GM13977 (cell line): ENCODE data around the gene MRPS12.
"Not testable (repeated sequence)": the region's sequence is repeated elsewhere in the genome, so short reads cannot be mapped to it uniquely, and the experiment has no call there.

ENCODE experiments used
- DNase-seq: peaks from one replicate; pipeline ENCODE4 v3.0.0; 2012; ENCODE audit warnings: low spot score
- in situ Hi-C: fragments of 300-500 bp; cut with MboI; formaldehyde crosslinking; loops from one replicate; pipeline ENCODE4 v1.12.0; 2022; ENCODE audit warnings: low sequenced_read_pairs, low pct_unique_long_range_greater_than_20kb, mixed read lengths, inconsistent platforms; ENCODE audit not compliant: unreplicated experiment
- TF ChIP-seq, protein P1 (sequence below): IDR thresholded peaks from 2 replicates; pipeline ENCODE4 v1.5.1; 2012; ENCODE audit warnings: mild to moderate bottlenecking, control low read depth; ENCODE audit not compliant: insufficient read depth; ENCODE audit errors: extremely low read depth, missing control alignments

MRPS12 gene

DNA sequence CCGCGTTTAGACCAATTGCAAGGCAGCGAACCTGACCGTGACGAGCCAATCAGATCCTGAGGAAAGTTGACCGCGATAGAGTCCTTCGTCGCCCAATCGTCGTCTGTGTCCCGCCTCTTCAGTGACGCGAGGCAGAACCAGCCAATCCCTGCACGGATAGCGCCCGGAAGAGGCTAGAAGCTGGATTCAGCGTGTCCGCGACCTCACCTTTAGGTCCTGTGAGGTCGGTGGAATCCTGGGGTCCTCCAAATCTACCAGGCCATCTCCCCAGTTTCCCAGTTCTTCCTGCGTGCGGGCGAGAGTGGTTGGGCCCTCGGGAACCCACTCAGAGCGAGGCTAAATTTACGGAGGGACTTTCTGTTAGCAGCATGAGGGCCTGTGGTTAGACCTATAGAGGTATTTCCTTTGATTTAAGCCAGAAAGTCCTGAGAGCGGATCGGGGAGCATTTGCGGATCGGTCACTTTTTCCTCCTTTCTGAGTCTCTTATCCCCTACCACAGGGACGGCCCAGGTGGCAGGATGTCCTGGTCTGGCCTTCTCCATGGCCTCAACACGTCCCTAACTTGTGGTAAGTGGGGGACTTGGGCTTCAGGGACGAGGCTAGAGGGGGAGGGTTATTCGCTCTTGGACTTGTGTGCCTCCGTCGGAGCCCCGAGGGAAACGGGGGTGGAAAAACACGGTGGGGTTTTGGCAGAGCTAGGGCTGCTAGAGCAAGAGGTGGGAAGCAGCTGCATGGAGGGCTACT, at the start of gene MRPS12:
Gene MRPS12, plus strand, starts transcription at position 169 of the 745 bp plus-strand sequence. Its CDS starts 351 bp downstream, at position 520.
- in situ Hi-C loops = loop anchor here (25.0 kb wide), 1 partner anchor 519 kb away; the partner anchor contains the start of gene FAM98C
- DNase-seq = peak; percentile 99
- TF ChIP-seq, protein P1, sequence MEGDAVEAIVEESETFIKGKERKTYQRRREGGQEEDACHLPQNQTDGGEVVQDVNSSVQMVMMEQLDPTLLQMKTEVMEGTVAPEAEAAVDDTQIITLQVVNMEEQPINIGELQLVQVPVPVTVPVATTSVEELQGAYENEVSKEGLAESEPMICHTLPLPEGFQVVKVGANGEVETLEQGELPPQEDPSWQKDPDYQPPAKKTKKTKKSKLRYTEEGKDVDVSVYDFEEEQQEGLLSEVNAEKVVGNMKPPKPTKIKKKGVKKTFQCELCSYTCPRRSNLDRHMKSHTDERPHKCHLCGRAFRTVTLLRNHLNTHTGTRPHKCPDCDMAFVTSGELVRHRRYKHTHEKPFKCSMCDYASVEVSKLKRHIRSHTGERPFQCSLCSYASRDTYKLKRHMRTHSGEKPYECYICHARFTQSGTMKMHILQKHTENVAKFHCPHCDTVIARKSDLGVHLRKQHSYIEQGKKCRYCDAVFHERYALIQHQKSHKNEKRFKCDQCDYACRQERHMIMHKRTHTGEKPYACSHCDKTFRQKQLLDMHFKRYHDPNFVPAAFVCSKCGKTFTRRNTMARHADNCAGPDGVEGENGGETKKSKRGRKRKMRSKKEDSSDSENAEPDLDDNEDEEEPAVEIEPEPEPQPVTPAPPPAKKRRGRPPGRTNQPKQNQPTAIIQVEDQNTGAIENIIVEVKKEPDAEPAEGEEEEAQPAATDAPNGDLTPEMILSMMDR = no peak

DNA sequence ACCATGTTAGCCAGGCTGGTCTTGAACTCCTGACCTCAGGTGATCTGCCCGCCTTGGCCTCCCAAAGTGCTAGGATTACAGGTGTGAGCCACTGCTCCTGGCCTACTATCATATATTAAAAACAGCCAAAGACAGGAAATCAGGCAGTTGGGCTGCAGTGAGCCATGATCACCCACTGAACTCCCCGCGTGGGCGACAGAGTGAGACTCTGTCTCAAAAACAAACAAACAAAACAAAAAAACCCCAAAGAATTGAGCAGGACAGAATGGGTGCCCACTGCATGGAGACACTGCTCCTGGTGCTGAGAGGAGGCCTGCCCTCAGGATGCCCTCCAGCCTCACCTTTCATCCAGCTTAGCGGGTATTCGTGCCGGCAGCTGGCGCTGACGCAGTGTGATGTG, 47.5 kb upstream of the MRPS12 start:
- no peak for DNase-seq
- in situ Hi-C loops = no loop called here
- TF ChIP-seq, protein P1 = no peak

DNA sequence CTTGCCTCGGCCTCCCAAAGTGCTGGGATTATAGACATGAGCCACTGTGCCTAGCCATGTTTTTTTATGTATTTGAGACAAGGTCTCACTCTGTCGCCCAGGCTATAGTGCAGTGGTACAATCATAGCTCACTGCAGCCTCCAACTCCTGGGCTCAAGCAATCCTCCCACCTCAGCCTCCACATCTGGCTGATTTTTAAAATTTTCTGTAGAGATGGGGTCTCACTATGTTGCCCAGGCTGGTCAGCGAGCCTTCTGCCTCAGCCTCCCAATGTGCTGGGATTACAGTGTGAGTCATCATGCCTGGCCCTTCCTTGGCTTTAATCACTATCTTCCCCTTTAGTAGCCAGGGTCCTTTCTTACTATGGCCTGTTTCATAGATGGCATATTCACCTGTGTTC, 46.1 kb upstream of the MRPS12 start:
- in situ Hi-C loops, DNase-seq: not testable (repeated sequence)

DNA sequence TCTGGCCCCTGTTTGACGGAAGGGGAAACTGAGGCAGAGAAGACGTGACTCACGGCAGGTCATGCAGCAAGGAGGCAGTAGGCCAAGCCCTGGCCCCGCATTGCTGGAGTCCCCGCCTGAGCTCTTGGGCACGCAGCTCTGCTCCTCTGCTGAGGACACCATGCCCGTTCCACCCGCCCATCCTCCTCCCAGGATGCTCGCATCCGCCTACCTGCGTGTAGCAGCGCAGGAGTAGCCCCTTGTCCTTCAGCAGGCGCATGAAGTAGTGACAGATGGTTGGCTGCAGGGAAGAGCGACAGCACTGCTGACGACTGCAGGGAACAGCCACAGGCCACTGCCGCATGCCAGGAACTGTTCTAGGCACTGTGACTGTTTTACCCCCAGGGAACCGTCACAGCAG, 41.9 kb upstream of the MRPS12 start:
- DNase-seq = no peak
- TF ChIP-seq, protein P1 = no peak

DNA sequence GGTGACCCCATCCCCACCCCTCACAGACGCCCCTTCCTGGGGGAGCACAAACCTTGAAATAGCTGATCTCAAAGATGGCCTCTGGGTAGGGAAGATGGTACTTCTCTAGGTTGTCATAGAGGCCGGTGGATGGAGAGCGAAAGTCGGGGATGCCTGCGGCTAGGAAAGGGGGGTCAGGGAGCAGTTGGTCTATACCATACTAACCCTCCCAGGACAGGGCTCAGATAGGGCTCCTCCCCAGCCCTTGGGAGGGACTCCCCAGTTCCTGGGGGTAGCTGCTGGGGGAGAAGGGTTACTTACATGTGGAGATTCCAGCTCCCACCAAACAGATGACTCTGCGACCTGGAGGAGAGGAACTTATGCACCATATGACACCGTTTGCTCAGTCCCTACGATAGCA, 40.9 kb upstream of the MRPS12 start:
- in situ Hi-C loops = no loop called here

More for the DNA sequence above, 41.9 kb upstream of the MRPS12 start:
- in situ Hi-C loops = no loop called here

DNA sequence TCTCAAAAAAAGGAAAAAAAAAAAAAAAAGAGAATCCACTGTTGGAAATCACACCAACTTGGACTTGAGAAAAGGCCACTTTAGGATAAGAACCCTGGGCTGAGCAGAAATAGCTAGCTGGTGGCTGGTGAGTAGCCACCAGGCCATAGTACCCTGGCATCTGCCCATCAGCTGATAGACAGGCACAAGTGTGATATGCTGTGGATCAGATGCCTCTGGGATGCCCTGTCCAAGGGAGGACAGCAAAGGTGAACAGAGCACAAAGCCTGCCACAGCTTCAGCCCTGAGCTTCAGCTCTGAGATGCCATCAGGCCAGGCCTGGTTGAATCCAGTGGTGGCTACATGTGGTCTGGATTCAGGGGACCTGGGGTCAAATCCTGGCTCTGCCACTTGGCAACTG, 40.1 kb upstream of the MRPS12 start:
- TF ChIP-seq, protein P1 = no peak
- in situ Hi-C loops = no loop called here
- DNase-seq = no peak

More for the DNA sequence above, 40.9 kb upstream of the MRPS12 start:
- TF ChIP-seq, protein P1 = no peak
- no peak for DNase-seq

DNA sequence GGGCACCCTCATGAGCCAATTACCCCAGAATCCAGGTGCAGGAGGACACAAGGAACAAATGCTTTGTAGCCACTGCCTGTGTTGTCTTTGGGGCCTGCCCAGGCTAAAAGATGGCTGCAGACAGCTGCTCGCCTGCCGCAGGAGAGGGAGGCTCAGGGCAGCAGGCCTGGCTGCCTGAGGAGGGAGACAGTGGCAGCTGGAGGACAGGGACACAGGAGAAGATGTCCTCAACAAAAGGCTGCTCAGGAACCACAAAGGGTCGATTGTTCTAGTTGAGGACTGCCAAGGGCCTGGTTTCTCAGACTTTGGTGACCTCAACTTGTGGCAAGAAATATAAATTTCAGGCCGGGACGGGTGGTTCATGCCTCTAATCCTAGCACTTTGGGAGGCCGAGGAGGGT, 39.0 kb upstream of the MRPS12 start:
- TF ChIP-seq, protein P1 = no peak
- DNase-seq = no peak
- in situ Hi-C loops = no loop called here
